HepG2 (cell line): ENCODE data around the gene HOXB4. TPM values are rescaled to one million over a fixed set of nuclear protein-coding genes. Genes with fewer than 3 reads are reported as not detected.

Experiments
- ATAC-seq: fragments of 200-7000 bp; cut with Tn5 transposase; 3 replicates; pipeline ENCODE4 v1.9.1; 2020; ENCODE audit warnings: mild to moderate bottlenecking, moderate library complexity
- BruUV-seq: library from RNA; stranded (reverse); fragments of 400-500 nt; replicated peaks from 2 replicates; lab custom pipeline; 2021; lab: Mats Ljungman, UMichigan
- CTCF ChIA-PET: fragments of 300-600 bp; formaldehyde crosslinking; extraction: SDS; loops from one replicate; lab custom pipeline; 2021; ENCODE audit warnings: low total read pairs, inconsistent platforms, low intra/inter-chr PET ratio; lab: Yijun Ruan, JAX
- POLR2A ChIA-PET: fragments of 350-600 bp; sonication (Branson Sonifier 250); formaldehyde crosslinking; loops from one replicate; lab custom pipeline; 2020; ENCODE audit warnings: antibody characterized with exemption, inconsistent platforms; lab: Yijun Ruan, JAX
- DNase-seq: peaks from one replicate; pipeline ENCODE4 v3.0.0-alpha.2; 2015; ENCODE audit warnings: low spot score
- FAIRE-seq: peaks from 3 replicates; lab custom pipeline; 2011; peaks lifted over from hg19 to GRCh38; lab: Jason Lieb, UNC
- H2AFZ ChIP-seq: one replicate; pipeline ENCODE4 v1.6.1; 2011; ENCODE audit warnings: low read length, inconsistent platforms
- H3K27ac ChIP-seq: fragments of 300-600 bp; 3 replicates; pipeline ENCODE4 v1.8.0; 2011; ENCODE audit warnings: mixed run types, mild to moderate bottlenecking, mixed read lengths, low read length, inconsistent platforms; ENCODE audit not compliant: insufficient read depth; ENCODE audit errors: extremely low read length
- H3K27me3 ChIP-seq, 2 experiments: fragments of 200-600 bp in 1 of 2; 2 replicates in 1 of 2; 3 replicates in 1 of 2; pipeline versions ENCODE4 v1.6.0 to v1.8.0; 2011; ENCODE audit warnings: low read length in 2 of 2, mild to moderate bottlenecking in 2 of 2, moderate library complexity in 2 of 2, inconsistent platforms in 1 of 2; ENCODE audit not compliant: insufficient read depth in 2 of 2, control insufficient read depth in 1 of 2
- H3K36me3 ChIP-seq, 2 experiments: fragments of 200-600 bp in 1 of 2; replicated peaks in 1 of 2; 2 replicates in 1 of 2; 3 replicates in 1 of 2; pipeline versions ENCODE4 v1.5.1 to v1.8.0; 2011; ENCODE audit warnings: low read length in 2 of 2, inconsistent platforms in 1 of 2; ENCODE audit not compliant: insufficient read depth in 2 of 2, control insufficient read depth in 1 of 2
- H3K4me1 ChIP-seq: 2 replicates; pipeline ENCODE4 v1.5.1; 2012; ENCODE audit warnings: low read length, inconsistent platforms; ENCODE audit not compliant: insufficient read depth
- H3K4me2 ChIP-seq: 2 replicates; pipeline ENCODE4 v1.6.0; 2011; ENCODE audit warnings: low read depth, low read length, inconsistent platforms
- H3K4me3 ChIP-seq, 3 experiments: fragments of 200-600 bp in 1 of 3; sonication (generic), shearing (Covaris generic) in 1 of 3; replicated peaks in 1 of 3; 2 replicates each; pipeline ENCODE4 v1.5.1; 2011 to 2016; ENCODE audit warnings: low read length in 3 of 3, inconsistent platforms in 2 of 3, low read depth in 2 of 3, mild to moderate bottlenecking in 2 of 3, control low read depth in 1 of 3, mixed read lengths in 1 of 3; ENCODE audit not compliant: insufficient read depth in 1 of 3
- H3K79me2 ChIP-seq: one replicate; pipeline ENCODE4 v1.6.1; 2011; ENCODE audit warnings: low read length, inconsistent platforms; ENCODE audit not compliant: insufficient read depth
- H3K9ac ChIP-seq: 2 replicates; pipeline ENCODE4 v1.6.0; 2011; ENCODE audit warnings: mild to moderate bottlenecking, low read depth, low read length, inconsistent platforms; ENCODE audit not compliant: insufficient read depth
- H3K9me3 ChIP-seq: 2 replicates; pipeline ENCODE4 v1.5.1; 2012; ENCODE audit warnings: mild to moderate bottlenecking, low read length
- H4K20me1 ChIP-seq: 2 replicates; pipeline ENCODE4 v1.6.0; 2011; ENCODE audit warnings: inconsistent platforms, mild to moderate bottlenecking, low read length, moderate library complexity; ENCODE audit not compliant: insufficient read depth
- CERS6 ChIP-seq: sonication (generic); formaldehyde crosslinking; IDR thresholded peaks from 2 replicates; pipeline ENCODE4 v1.5.0; 2020; ENCODE audit warnings: missing genetic modification reagents
- EZH2 ChIP-seq: conservative IDR thresholded peaks from 2 replicates; pipeline ENCODE4 v1.6.1; 2012; ENCODE audit warnings: mild to moderate bottlenecking, low read depth, low read length, moderate library complexity
- SRSF4 ChIP-seq: fragments of 200-400 bp; formaldehyde crosslinking; IDR thresholded peaks from one replicate; pipeline ENCODE4 v1.6.1; 2018; ENCODE audit warnings: mild to moderate bottlenecking, low read depth, low read length, moderate library complexity; ENCODE audit not compliant: poor library complexity, severe bottlenecking
- UBTF ChIP-seq: sonication (generic); formaldehyde crosslinking; IDR thresholded peaks from 2 replicates; pipeline ENCODE4 v1.4.0; 2020; ENCODE audit warnings: mild to moderate bottlenecking, missing genetic modification reagents
- WGBS: methylation state at CpG from one replicate; pipeline ENCODE4 v1.1.6; 2017; ENCODE audit warnings: low lambda C conversion rate; 5-methylcytosine and 5-hydroxymethylcytosine counted together
- in situ Hi-C: cut with HindIII; loops from 2 replicates; pipeline ENCODE4 v1.10.0; 2017; ENCODE audit warnings: low pct_unique_long_range_greater_than_20kb; ENCODE audit not compliant: extremely low pct_ligation_motif_present
- intact Hi-C: fragments of 100-400 bp; cut with micrococcal nuclease; formaldehyde crosslinking; loops from one replicate; pipeline ENCODE4 v1.10.0; 2022; ENCODE audit not compliant: unreplicated experiment
- polyA plus RNA-seq, 8 experiments: library from polyadenylated mRNA; depleted of rRNA in 3 of 8; stranded (reverse) in 7 of 8; unstranded in 1 of 8; fragments of >200 nt; fragmentation: Illumina TruSeq in 4 of 8; extraction: Trizol in 4 of 8; gene quantifications; 2 replicates each; pipeline versions ENCODE4 v1.2.1 to v1.2.3, GENCODE V29; 2011 to 2016; ENCODE audit warnings: low read depth in 4 of 8, missing spikeins in 1 of 8, mixed read lengths in 1 of 8; ENCODE audit not compliant: insufficient read depth in 1 of 8
- total RNA-seq, 5 experiments: library from RNA; depleted of rRNA; stranded (reverse); fragments of >200 nt; fragmentation: Illumina TruSeq; extraction: Trizol; gene quantifications; 2 replicates each; pipeline ENCODE4 v1.2.3, GENCODE V29; 2016; ENCODE audit warnings: low read depth in 1 of 5

HOXB4 gene
- total and polyA plus RNA-seq, 2 of the 13 experiments (the other 11 are each of a cell fraction or from before 2014, with no cell fraction given) = not detected

GRCh38 chr17:48625495-48626244 is 47.5 kb upstream of the HOXB4 start:
- no peak overlapping the region for H2AFZ ChIP-seq
- in situ Hi-C loops (no loop called here), intact Hi-C loops (no loop called here)
- no TSS peak for BruUV-seq
- H3K9me3 ChIP-seq = no peaks in the 10 kb centered on the region
- H3K4me3 ChIP-seq = no peak overlapping the region
- ChIA-PET CTCF (no interaction called here), POLR2A (no interaction called here)
- peaks cover 39 to 97% of the 10 kb centered on the region in 2 experiments for H3K27me3 ChIP-seq
- no peak overlapping the region for H3K27ac ChIP-seq
- no peak for TF ChIP-seq CERS6 (CRISPR knock-in tag)
- no peak for TF ChIP-seq SRSF4
- peak; percentile 79 for TF ChIP-seq EZH2
- 0 out of 2 replicates have a peak, but pooled peaks have one; percentile 14 for TF ChIP-seq UBTF
- H3K79me2 ChIP-seq = no peaks in the 10 kb centered on the region
- no peak for DNase-seq
- FAIRE-seq = no peak
- H3K4me2 ChIP-seq = no peak overlapping the region
- 31% methylated on average over 30 of the region's 69 CpGs for WGBS
- H3K36me3 ChIP-seq = no peaks in the 10 kb centered on the region
- H3K4me1 ChIP-seq = no peaks in the 10 kb centered on the region
- no peak overlapping the region for H3K9ac ChIP-seq
- ATAC-seq = peak; percentile 43
- H4K20me1 ChIP-seq = 0 out of 2 replicates have a peak, but pooled peaks cover under 1% of the 10 kb centered on the region
